Measurements from ENCODE around the gene CRTC3.

Gene CRTC3

GRCh38 chr15:90691369-90691768 is 161.6 kb downstream of the CRTC3 start:
- Histone ChIP-seq H2AK5ac (ENCODE audit: low read length) (no peak overlapping the region), H3K23ac (ENCODE audit: low read length) (no peak overlapping the region), H3K18ac (ENCODE audit: low read length) (no peak overlapping the region), H3K9ac (ENCODE audit: low read length) (no peak overlapping the region), H3K4me3 (ENCODE audit: low read depth, low read length) (no peak overlapping the region), H2BK5ac (ENCODE audit: low read depth, low read length, poor library complexity) (no peak overlapping the region), H3K14ac (ENCODE audit: low read length) (no peak overlapping the region), H4K12ac (ENCODE audit: low read depth, low read length) (no peak overlapping the region), H4K8ac (ENCODE audit: low read depth, low read length) (no peak overlapping the region), H2BK12ac (ENCODE audit: low read length) (no peak overlapping the region), H3K36me3 (ENCODE audit: control insufficient read depth in 1 of 2, insufficient read depth in 2 of 2, low read length in 2 of 2) (no peaks in the 10 kb centered on the region), H3K27me3 (ENCODE audit: insufficient read depth, low read length) (no peaks in the 10 kb centered on the region), H3K4ac (ENCODE audit: low read depth, low read length) (no peak overlapping the region), H3K4me2 (ENCODE audit: low read length) (no peak overlapping the region), H3K27ac (ENCODE audit: low read depth, low read length) (no peak overlapping the region), H3K79me1 (ENCODE audit: low read length) (no peaks in the 10 kb centered on the region), H4K91ac (ENCODE audit: low read depth, low read length) (no peak overlapping the region), H2AFZ (ENCODE audit: insufficient read depth, low read length, poor library complexity) (no peak overlapping the region), H3K79me2 (ENCODE audit: control insufficient read depth, insufficient read depth, low read length, poor library complexity) (no peaks in the 10 kb centered on the region), H3K9me3 (ENCODE audit: insufficient read depth, low read depth, low read length) (no peaks in the 10 kb centered on the region), H3K4me1 (ENCODE audit: control insufficient read depth in 1 of 2, insufficient read depth in 2 of 2, low read length in 2 of 2) (no peaks in the 10 kb centered on the region), H2BK120ac (ENCODE audit: insufficient read depth, low read length, poor library complexity) (no peak overlapping the region)
- DNase-seq = no peak
- whole genome bisulfite sequencing (ENCODE audit: extremely low coverage, insufficient coverage, insufficient read length) = no CpG with 5 or more reads among the region's 4 CpGs

DNA sequence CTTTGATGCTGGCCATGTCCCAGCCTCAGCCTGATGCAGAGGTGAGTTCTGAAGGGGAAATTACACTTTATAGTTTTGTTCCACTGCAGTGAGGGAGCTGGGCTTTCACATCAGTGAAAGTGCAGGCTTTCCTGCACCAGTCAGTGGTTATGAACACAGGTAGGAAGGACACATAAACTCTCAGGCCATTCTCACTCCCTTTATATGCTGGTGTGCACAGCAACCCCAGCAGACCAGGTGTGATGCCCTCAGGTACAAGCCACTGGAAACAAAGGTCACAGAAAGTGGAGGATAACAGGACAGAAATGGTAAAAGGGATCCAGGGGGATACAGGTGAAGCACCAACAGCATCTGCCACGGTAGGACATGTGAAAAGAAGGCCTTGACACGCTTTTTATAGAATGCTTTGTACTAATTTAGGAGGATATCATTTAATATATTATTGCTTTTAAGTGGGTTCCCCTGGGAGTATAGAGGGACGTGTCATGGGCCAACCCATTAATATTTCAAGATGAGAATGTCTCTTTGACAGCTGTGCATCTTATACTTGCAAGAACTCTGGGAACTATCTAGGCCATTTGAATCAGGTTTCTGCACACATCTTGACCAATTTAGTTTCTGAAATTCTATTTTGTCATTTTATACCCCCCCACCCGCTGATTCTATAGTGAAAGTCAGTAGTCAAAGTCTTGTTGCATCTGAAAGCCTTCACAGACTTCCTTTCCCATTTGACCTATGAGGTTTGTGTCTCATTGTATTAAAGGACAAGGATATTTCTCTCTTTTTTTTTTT is 162.5 kb downstream of the CRTC3 start:
- H2BK120ac ChIP-seq (ENCODE audit: insufficient read depth, low read length, poor library complexity) = no peak overlapping the region
- no peak overlapping the region for H2BK5ac ChIP-seq (ENCODE audit: low read depth, low read length, poor library complexity)
- H3K36me3 ChIP-seq (ENCODE audit: control insufficient read depth in 1 of 2, insufficient read depth in 2 of 2, low read length in 2 of 2) = no peaks in the 10 kb centered on the region
- H3K4ac ChIP-seq (ENCODE audit: low read depth, low read length) = no peak overlapping the region
- H3K4me3 ChIP-seq (ENCODE audit: low read depth, low read length) = no peak overlapping the region
- H3K27me3 ChIP-seq (ENCODE audit: insufficient read depth, low read length) = no peaks in the 10 kb centered on the region
- no peak overlapping the region for H2BK12ac ChIP-seq (ENCODE audit: low read length)
- H3K23ac ChIP-seq (ENCODE audit: low read length) = no peak overlapping the region
- H4K91ac ChIP-seq (ENCODE audit: low read depth, low read length) = no peak overlapping the region
- no peak overlapping the region for H3K27ac ChIP-seq (ENCODE audit: low read depth, low read length)
- no peak overlapping the region for H2AK5ac ChIP-seq (ENCODE audit: low read length)
- no peak overlapping the region for H3K14ac ChIP-seq (ENCODE audit: low read length)
- H3K9ac ChIP-seq (ENCODE audit: low read length) = no peak overlapping the region
- no peaks in the 10 kb centered on the region for H3K79me2 ChIP-seq (ENCODE audit: control insufficient read depth, insufficient read depth, low read length, poor library complexity)
- no peak overlapping the region for H4K12ac ChIP-seq (ENCODE audit: low read depth, low read length)
- no peak overlapping the region for H2AFZ ChIP-seq (ENCODE audit: insufficient read depth, low read length, poor library complexity)
- no peak overlapping the region for H3K18ac ChIP-seq (ENCODE audit: low read length)
- H3K79me1 ChIP-seq (ENCODE audit: low read length) = no peaks in the 10 kb centered on the region
- no peak overlapping the region for H3K4me2 ChIP-seq (ENCODE audit: low read length)
- no peak for DNase-seq
- no peak overlapping the region for H4K8ac ChIP-seq (ENCODE audit: low read depth, low read length)
- WGBS (ENCODE audit: extremely low coverage, insufficient coverage, insufficient read length) = no CpG with 5 or more reads among the region's 4 CpGs
- no peaks in the 10 kb centered on the region for H3K9me3 ChIP-seq (ENCODE audit: insufficient read depth, low read depth, low read length)
- H3K4me1 ChIP-seq (ENCODE audit: control insufficient read depth in 1 of 2, insufficient read depth in 2 of 2, low read length in 2 of 2) = no peaks in the 10 kb centered on the region
